ENCODE results near the gene DDX51.

- no peak for TF ChIP-seq CTCF (IDR thresholded peaks at IDR 0.05)
- TF ChIP-seq POLR2AphosphoS5 (IDR thresholded peaks at IDR 0.05), result no peak
These were observed 35.6 kb upstream of the DDX51 start for GRCh38 chr12:132179431-132180362.
